NK-92 (cell line): Measurements from ENCODE around the gene DAND5.

Source experiments
- DNase-seq: peaks from one replicate; lab custom pipeline; 2025; ENCODE audit not compliant: unreplicated experiment; lab: John Stamatoyannopoulos, UW

The DAND5 gene

DNA sequence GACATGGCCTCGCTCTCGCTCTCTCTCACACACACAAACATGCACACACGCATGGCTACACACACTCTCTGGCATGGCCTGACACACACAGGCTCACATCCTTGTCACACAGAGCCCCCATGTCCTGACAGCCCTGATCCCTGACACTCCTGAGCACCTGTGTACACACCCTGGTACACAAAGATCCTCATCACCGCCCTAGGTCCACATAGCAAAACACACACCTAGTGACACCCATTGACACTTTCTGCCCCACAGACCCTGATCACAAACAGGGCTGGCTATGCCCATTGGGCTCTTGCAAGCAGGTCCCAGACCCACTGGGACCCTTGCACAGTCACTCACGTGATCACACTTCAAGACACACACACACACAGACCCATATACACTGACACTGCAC, 21.9 kb downstream of the DAND5 start:
- DNase-seq: no peak

DNA sequence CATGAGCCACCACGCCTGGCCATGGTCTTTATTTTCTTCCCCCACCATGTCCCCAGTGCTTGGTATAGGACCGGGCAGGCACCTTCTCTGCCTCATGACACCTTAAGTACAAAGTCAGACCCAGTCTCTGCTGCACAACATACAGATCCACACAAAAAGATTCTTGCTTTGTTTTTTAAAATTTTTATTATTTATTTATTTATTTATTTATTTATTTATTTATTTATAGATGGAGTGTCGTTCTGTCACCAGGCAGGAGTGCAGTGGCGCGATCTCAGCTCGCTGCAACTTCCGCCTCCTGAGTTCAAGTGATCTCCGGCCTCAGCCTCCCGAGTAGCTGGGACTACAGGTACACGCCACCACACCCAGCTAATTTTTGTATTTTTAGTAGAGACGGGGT, 23.4 kb downstream of the DAND5 start:
- no peak for DNase-seq

DNA sequence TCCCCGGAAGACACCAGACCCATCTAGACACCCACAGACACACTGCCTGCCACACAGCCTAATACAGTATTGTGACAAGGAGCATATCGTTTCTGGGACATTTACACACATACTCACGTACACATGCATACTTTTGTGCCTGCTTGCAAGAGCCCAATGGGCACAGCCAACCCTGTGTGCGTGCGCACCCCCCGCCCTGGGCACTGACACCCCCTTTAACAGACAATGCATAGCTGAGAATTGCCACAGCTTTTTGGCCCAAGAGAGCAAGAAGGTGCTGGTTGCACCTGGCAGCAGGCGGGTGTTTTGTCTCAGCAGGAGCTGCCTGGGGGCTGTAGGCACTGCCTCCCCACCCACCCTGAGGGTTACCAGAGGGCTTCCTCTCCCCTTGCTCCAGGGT, 24.2 kb downstream of the DAND5 start:
- DNase-seq: no peak

DNA sequence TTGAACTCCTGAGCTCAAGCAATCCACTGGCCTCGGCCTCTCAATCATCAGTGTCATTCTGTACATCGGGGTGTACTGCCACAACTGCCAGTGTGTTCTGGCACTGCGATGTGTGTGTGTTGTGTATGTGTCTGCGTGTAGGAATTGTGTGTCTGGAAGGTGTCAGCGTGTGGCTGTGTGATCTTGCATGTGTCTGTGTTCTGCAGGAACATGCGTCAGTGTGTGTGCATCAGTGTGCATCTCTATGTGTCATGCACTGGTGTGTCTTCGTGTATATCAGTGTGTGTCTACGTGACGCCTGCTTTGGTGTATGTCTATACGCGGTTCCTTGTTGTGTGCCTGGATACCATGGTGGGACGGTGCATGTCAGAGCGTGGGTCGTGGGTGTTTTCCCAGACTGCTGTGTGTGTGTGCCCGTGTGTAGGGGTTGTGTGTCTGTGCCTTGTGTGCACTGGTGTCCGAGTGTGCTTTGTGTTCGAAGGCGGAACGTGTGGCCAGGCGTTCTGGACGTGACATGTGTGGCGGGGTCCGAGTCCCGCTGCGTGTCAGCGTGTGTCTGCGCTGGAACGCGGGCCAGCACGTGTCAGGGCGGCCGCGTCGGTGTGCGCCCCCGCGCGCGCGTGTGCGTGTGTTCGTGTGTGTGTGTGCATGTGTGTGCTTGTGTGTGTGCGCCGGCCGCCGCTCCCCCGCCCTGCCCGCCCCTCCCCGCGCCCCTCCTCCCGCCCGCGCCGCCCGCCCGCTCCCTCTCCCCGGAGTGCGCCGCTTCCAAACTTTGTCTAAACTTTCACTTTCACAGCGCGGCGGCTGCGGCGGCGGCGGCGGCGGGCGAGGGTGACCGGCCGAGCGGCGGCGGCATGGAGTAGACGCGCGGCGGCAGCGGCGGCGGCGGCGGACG, 25.6 kb downstream of the DAND5 start, which contains the start of gene NFIX:
NFIX (plus strand) TSS at position 775 of the 895 bp plus-strand sequence. CDS start 363 bp downstream, outside the sequence.
- no peak for DNase-seq

DNA sequence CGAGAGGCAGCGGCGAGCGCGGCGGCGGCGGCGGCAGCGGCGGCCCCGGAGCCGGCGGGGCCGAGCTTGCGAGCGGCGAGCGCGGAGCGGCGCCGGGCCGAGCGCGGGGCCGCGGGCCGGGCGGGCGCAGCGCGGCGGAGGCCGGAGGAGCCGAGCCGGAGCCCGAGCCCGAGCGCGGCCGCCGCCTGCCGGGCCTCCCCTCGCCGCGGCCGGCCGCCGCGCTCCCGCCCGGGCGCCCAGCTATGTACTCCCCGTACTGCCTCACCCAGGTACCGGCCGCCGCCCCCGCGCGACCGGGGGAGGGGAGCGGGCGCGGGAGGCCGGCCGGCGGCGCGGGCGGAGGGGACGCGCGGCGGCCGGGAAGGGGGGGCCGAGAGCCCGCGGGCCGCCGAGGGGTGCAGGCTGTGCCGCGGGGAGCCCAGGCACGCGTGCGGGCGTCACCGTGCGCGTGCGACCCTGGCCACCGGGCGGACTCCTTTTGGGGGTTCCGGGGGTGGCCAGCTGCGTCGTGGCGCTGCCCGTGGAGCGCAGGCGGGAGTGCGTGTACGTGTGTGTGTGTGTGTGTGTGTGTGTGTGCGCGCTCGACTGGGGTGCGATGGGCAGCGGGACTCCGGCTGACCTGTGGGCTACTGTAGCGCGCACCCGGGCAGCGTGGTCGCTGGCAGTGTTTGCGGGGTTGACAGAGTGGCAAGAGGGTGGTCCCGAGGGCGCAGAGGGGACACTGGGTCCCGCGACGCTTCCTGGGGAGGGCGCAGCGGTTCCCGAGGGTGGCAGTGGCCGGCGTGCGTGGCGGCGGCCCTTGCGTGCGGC, 26.4 kb downstream of the DAND5 start:
- DNase-seq: no peak

DNA sequence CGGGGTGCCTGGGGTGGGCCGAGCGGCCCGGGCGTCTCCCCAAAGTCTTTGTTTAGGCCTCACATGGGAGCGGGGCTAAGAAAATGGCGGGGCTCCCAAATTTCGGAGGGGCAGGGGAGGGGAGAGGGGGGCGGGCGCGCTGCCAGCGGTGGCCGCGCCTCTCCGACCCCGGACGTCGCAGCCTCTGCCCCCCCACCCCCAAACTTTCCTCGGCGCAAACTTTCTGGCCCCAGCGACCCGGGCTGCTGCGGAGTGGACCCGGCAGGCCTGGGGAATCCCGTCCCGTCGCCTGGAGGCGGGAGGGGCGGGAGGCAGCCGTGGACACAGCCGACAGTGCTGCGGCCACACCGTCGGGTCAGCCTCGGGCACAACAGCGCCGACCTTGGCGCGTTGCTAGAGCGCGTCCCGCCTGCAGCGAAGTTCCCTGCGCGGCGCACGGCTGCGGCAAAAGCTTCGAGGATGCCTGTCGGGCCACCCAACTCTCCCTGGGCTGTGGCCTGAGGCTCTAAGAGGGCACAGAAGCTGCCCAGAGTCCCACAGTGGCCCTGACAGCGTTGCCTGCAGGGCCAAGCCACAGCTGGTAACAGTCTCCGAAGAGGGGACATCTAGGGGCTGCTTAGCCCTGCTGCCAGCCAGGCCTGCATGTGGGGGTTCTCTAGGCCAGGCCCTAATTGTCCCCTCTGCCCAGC, 27.2 kb downstream of the DAND5 start:
- no peak for DNase-seq

DNA sequence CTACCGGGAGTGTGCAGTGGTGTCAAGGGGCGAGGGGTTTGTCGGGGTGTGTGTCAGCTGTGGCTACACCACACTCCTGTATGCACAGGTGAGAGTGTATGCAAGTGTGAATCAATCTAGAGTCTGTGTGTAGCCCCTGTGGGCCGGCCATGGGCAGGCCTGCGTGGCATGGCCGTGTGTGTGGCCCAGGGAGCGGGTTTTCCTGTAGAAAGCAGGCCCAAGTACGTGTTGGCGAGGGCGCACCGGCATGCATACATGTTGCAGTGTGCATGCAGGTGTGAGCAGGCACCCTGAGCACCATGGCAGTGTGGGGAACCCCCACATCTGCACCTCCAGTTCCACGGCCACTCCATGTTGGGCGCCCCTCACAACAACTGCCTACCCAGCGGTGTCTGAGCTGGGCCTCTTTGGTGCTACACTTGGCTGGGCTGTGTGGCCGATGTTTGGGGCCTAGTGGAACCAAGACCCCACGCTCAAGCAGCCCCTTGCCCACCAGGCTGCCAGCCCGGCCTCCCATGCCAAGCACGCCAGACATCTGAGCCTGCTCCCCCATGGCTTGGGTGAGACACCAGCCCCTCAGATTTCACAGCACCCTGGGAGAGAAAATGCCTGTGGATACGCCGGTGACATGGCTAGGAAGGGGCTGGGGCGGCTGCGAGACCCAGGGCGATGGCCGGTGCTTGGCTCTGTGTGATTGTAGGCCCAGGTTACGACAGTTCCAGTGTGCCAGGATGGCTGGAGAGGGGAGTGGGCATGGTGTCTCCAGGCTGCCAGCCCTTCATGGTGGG, 28.0 kb downstream of the DAND5 start:
- no peak for DNase-seq

DNA sequence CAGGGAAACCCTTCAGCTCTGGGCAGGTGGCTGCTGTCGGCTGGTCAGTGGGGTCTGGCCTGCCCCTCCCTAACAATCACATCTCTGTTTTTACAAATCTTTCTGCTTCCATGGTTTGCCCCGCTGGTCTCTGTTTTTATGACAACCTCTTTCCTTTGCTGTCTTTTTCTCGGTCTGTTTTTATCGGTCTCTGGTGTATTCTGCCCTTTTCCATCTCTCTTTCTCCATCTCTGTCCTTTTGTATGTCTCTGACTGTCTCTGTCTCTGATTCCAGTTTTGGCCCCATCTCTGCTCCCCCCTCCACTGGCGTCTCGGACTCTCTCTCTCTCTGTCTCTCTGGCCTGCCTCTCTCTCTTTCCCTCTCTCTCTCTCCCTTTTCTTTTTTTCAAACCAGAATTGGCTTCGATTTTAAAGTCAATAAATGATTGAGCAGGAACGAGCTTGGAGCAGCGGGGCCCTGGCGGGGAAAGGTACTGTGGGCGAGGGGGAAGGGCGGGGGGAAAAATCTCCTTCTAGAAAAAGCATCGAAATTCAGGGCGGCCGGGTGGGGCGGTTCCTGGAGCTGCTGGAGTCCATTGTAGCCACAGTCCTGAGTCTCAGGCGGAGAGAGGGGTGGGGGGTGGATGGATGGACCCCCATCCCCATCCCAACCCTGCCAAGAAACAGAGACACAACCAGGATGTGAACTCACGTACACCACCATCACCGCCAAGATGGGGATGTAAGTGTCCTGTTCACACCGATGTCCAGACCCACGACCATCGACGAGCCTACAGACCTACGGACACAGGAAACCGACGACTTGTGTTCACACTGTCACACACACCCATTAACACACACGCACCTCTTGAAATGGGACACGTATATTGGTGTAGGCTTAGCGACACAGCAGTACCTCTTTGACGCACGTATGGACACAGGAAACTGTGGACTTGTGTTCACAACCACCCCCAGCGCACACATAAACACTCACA, 28.9 kb downstream of the DAND5 start:
- DNase-seq: no peak

DNA sequence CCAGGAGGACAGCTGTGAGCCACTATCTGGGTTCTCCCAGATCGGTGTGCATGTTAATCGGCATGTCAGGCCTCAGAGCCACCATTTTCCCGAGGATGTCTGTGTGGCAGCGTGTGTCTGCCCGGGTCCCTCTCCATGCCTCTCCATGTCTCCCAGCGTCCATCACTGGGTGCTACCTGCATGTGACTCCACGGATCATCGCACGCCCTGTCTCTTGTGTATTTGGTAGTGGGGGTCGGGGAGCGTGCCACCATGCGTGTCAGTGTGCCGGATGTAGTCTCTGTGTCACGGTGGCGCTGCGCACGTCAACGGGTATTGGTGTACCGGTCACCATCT, 31.8 kb downstream of the DAND5 start:
- no peak for DNase-seq

DNA sequence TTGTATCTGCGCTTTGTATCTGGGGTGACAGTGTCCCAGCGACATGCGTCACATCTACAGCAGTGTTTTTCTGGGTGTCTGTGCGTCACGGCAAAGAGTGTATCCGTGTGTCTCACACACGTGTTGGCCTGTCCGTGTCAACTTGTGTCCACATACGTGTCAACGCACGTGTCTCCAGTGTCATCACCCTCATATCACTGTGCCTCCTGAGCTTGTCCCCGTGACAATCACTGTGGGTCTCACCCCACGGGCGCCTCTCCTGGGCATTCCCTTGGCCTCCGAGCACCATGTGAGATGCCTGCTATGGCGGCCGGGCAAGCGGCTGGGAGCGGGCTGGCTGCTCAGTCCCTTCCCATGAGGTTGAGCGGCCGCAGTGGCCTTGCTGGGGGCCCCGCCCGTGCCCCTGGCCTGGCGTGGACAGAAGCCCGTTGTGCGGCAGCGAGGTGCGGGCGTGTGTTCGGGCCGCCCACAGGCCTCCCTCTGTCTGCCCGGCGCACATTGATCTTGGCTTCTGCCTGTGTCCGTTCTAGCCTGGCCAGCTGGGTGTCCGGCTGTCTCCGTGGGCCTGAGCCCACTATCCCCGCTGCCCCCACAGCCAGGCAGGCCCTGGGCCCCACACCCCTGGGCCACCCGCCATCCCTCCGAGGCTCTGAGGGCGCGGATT, 32.3 kb downstream of the DAND5 start:
- no peak for DNase-seq

DNA sequence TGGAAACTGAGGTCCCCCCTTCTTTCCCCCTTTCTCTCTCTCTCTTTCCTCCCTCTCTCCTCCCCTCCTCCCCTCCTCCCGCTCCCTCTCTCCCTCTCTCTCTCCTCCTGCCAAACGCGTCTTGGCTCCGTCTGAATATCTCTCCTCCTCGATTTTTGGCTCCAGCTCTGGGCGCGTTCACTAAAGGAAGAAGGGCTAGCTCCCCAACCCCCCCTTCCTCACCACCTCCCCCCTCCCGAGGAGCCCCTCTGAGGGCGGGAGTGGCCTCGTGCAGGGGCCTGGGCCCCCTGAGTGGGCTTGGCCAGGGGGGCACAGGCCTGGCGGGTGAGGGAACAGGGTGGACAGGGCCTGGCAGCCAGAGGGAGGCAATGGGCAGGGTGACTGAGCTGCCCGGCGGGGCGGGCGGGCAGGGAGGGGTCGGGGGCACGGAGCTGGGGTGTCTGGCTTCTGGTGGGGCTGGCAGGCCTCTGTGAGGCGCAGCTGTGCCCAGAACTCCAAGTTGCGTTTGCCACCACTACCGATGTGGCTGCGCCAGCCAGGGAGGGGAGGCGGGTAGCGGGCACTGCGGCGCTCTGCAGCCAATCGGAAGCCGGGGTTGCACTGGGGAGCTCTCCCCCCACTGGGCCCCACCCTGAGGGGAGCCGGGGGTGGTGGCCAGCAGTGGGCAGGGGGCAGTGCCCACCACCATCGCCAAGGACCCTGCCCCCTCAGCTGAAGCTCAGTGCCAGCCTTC, 33.0 kb downstream of the DAND5 start:
- DNase-seq: no peak

DNA sequence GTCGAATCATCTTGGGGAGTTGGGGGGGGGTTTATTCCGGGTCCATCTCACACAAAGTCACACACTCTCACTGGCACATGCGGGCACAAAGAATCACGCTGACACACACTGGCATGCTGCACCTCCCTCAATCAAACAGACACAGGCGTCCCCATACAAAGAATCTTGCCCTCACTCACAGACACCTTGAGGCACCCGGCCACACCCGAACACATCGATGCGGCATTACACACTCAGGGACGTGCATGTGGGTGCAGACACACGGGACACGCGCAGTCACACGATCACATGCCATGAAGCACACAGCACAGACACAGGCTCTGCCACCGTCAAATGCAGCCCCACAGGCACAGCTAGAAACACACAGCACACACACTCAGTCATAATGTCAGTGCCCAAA, 33.7 kb downstream of the DAND5 start:
- DNase-seq: no peak

DNA sequence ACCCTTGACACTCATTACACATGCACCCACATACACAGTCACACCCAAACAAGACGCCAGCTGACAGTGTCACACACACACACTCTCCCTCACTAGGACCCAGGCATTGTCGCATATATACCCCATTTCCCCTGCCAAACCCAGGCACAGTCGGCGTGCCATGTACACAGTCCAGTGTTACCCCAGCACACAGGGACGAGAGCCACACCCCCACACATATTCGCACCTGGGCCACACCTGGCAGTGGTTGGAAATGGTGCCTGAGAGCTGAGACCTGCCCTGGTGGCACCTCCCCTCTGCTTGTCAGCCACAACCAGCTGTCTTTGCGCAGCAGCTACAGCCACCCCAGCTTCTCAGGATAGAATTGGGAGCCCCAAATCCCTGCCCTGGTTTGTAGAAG, 34.9 kb downstream of the DAND5 start:
- no peak for DNase-seq

DNA sequence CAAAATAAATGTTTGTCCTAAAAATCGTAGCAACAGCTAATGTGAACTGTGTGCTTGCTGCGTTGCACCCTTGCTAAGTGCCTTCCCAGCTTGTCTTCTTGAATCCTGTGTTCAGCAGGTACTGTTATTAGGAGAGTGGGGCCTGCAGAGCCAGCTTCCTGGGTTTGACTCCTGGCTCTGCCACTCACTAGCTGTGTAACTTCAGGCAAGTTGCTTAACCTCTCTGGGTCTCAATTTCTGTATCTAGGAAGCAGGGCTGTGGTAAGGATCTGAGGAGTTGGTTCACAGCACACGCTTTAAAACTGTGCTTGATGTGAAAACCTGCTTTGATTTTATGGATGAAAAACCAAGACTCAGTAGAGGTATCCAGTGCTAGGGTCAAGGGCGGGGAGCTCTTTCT, 35.9 kb downstream of the DAND5 start:
- DNase-seq: no peak

DNA sequence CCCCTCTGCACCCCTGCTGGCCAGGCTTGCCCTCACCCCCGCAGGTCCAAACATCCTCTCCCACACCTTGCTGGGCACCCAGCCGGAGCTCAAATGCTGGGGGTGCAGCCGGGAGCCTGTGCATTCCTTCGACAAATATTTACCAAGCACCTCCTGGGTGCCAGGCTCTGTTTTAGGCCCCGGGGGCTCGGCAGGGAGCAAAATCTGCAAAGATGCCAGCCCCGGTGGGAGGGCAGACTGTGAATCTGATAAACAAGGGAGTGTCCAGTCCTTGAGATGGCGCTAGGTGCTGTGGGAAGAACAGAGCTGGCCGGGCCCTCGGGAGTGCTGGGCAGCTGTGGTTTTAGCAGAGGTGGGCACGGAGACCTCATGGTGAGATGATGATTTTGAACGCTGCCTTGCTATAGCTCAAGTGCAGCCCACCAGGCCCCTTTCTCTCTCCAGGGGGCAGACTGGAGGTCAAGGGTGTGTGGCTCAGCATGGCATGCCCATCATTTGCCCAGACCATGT, 36.5 kb downstream of the DAND5 start:
- DNase-seq: no peak

DNA sequence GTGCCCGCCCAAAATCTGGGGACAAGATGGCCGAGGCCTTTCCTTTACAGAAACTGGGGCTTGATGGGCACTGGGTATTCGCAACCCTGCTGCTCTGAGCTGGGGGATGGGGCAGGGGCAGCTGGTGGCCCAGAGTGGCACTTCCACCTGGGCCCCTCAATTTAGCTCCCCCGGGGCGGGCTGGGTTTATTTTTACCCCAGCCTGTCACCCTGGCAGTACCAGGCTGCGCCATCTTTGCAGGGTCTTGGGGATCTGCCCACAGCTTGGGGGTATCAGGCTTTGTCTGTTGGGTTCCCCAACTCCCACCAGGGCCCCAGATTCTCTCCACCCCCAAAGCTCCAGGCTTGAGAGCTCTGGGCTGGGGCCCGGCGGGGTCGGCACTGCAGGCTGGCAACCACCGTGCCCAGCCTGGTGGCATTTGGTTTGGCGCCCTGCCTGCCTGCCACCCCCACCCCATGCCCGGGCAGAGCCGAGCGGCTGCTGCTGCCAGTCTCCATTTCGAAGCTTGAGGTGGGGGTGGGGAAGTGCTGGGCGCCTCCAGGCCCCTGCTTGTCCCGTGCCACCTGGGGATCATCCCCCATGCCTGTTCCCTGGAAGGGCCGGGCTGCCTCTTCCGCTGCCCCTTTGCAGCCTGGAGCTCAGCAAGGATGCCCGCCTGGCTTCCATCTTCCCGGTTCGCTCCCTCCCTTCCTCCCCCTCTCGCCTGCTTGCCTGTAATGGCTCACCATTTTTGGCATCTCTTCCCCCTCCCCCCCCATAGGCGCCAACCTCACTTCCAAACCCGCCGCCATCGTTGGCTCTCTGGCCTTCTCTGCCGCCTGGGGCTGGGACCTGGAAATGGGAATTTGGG, 37.3 kb downstream of the DAND5 start:
- no peak for DNase-seq

DNA sequence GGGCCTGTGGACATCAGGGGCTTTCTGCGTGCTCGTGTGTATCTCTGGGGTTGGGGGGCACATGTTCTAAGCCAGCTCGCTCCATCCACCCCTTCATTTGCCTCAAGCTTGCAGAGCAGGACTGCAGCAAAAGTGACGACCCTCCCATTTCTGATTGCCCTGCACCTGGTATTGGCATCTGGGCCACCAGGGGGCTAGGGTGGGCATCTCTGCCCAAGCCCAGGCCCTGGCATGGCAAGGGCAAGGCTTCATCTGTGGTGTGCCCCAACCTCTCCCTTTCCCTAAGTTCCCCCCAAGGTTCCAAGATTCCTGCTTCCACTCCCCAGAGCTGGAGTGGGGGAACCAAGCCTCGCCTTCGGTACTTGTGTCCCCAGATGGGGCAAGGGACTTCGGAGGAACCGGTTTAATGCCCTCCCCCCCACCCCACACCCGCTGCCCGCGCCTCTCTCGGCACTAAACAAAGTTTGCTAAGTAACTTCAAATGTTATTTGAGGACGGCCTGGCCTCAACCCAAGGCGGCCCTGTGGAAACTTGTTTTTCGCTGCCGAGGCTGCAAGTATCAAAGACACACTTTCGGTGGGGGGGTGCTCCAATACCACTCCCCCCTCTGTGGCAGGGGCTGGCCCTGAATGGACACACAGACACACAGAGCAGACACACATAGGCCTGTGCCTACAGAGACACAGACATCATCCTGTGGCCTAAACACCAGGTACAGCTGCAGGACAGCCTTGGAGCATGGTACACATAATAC, 38.1 kb downstream of the DAND5 start:
- no peak for DNase-seq
